Endothelial cell of umbilical vein (primary cell): ENCODE data around the gene HEATR1. TPM values are rescaled to one million over a fixed set of nuclear protein-coding genes. Genes with fewer than 3 reads are reported as not detected.

Source experiments
- BruUV-seq: library from RNA; stranded (reverse); fragments of 400-500 nt; replicated peaks from 2 replicates; lab custom pipeline; 2021; lab: Mats Ljungman, UMichigan
- CTCF ChIA-PET: fragments of 300-600, 350-600 bp; sonication (Branson Sonifier 250); formaldehyde crosslinking; loops from one replicate; lab custom pipeline; 2021; ENCODE audit warnings: antibody characterized with exemption, inconsistent platforms; lab: Charles Lee
- POLR2A ChIA-PET: fragments of 300-600, 350-600 bp; sonication (Branson Sonifier 250); formaldehyde crosslinking; loops from one replicate; lab custom pipeline; 2021; ENCODE audit warnings: antibody characterized with exemption, inconsistent platforms; lab: Charles Lee
- DNase-seq: peaks from one replicate; pipeline ENCODE4 v3.0.0-alpha.2; 2011; ENCODE audit warnings: low read depth, low spot score
- FAIRE-seq: peaks from 2 replicates; lab custom pipeline; 2011; peaks lifted over from hg19 to GRCh38; lab: Jason Lieb, UNC
- H2AFZ ChIP-seq: 2 replicates; pipeline ENCODE4 v1.6.0; 2012; ENCODE audit warnings: low read depth, low read length, control low read depth, inconsistent platforms
- H3K27ac ChIP-seq: 2 replicates; pipeline ENCODE4 v1.5.1; 2011; ENCODE audit warnings: low read depth, mild to moderate bottlenecking, control low read depth, low read length, moderate library complexity; ENCODE audit not compliant: insufficient read depth
- H3K27me3 ChIP-seq, 2 experiments: 2 replicates each; pipeline versions ENCODE4 v1.6.0 to v1.6.1; 2011; ENCODE audit warnings: low read length in 2 of 2, mixed read lengths in 1 of 2; ENCODE audit not compliant: control insufficient read depth in 2 of 2, insufficient read depth in 2 of 2
- H3K36me3 ChIP-seq, 2 experiments: 2 replicates in 1 of 2; 3 replicates in 1 of 2; pipeline ENCODE4 v1.5.1; 2011; ENCODE audit warnings: low read length in 2 of 2, mild to moderate bottlenecking in 1 of 2, moderate library complexity in 1 of 2; ENCODE audit not compliant: control insufficient read depth in 2 of 2, insufficient read depth in 2 of 2; ENCODE audit errors: extremely low read depth in 1 of 2
- H3K4me1 ChIP-seq: 3 replicates; pipeline ENCODE4 v1.5.1; 2011; ENCODE audit warnings: mild to moderate bottlenecking, low read length; ENCODE audit not compliant: control insufficient read depth, insufficient read depth; ENCODE audit errors: extremely low read depth
- H3K4me2 ChIP-seq: 2 replicates; pipeline ENCODE4 v1.6.1; 2011; ENCODE audit warnings: low read length, control low read depth, mixed read lengths; ENCODE audit not compliant: insufficient read depth
- H3K4me3 ChIP-seq, 3 experiments: fragments of 200-600 bp in 1 of 3; sonication (generic), shearing (Covaris generic) in 1 of 3; replicated peaks in 1 of 3; 2 replicates each; pipeline ENCODE4 v1.5.1; 2011 to 2016; ENCODE audit warnings: control low read depth in 3 of 3, low read length in 3 of 3, mild to moderate bottlenecking in 2 of 3, inconsistent platforms in 1 of 3, low read depth in 1 of 3, moderate library complexity in 1 of 3; ENCODE audit not compliant: insufficient read depth in 1 of 3
- H3K79me2 ChIP-seq: 2 replicates; pipeline ENCODE4 v1.6.0; 2012; ENCODE audit warnings: low read length, inconsistent platforms; ENCODE audit not compliant: control insufficient read depth, insufficient read depth
- H3K9ac ChIP-seq: replicated peaks from 2 replicates; pipeline ENCODE3; 2011; ENCODE audit warnings: low read length, control low read depth; ENCODE audit not compliant: insufficient read depth; ENCODE audit errors: extremely low read depth
- H3K9me1 ChIP-seq: replicated peaks from 3 replicates; pipeline ENCODE4 v1.6.0; 2011; ENCODE audit warnings: mild to moderate bottlenecking, low read length; ENCODE audit not compliant: control insufficient read depth, insufficient read depth; ENCODE audit errors: extremely low read depth
- H3K9me3 ChIP-seq: replicated peaks from 2 replicates; pipeline ENCODE4 v1.5.1; 2012; ENCODE audit warnings: low read length, inconsistent platforms; ENCODE audit not compliant: control insufficient read depth, insufficient read depth
- H4K20me1 ChIP-seq: replicated peaks from 2 replicates; pipeline ENCODE3; 2011; ENCODE audit warnings: mild to moderate bottlenecking, low read length; ENCODE audit not compliant: control insufficient read depth, insufficient read depth; ENCODE audit errors: extremely low read depth
- CTCF ChIP-seq, 2 donors: IDR thresholded peaks; 1 replicate in 1 of 2; 2 replicates in 1 of 2; pipeline ENCODE4 v1.5.1; 2011; ENCODE audit warnings: low read length in 2 of 2, mild to moderate bottlenecking in 2 of 2, moderate library complexity in 2 of 2, control low read depth in 1 of 2, inconsistent platforms in 1 of 2, low read depth in 1 of 2; ENCODE audit not compliant: insufficient read depth in 1 of 2; ENCODE audit errors: extremely low read depth in 1 of 2
- EZH2 ChIP-seq: IDR thresholded peaks from 2 replicates; pipeline ENCODE4 v1.6.1; 2012; ENCODE audit warnings: borderline replicate concordance, low read depth, mild to moderate bottlenecking, moderate library complexity, low read length, inconsistent platforms; ENCODE audit not compliant: severe bottlenecking
- FOS ChIP-seq: IDR thresholded peaks from 2 replicates; pipeline ENCODE4 v1.6.1; 2011; ENCODE audit warnings: mild to moderate bottlenecking, low read length, moderate library complexity, borderline replicate concordance; ENCODE audit not compliant: insufficient read depth
- GATA2 ChIP-seq: IDR thresholded peaks from 2 replicates; pipeline ENCODE4 v1.7.0; 2011; ENCODE audit warnings: low read depth, mild to moderate bottlenecking, moderate library complexity, mixed read lengths, low read length; ENCODE audit not compliant: insufficient read length, insufficient read depth
- JUN ChIP-seq: IDR thresholded peaks from 2 replicates; pipeline ENCODE4 v1.6.1; 2011; ENCODE audit warnings: borderline replicate concordance, low read depth; ENCODE audit not compliant: insufficient read length, insufficient read depth
- MAX ChIP-seq: IDR thresholded peaks from 2 replicates; pipeline ENCODE4 v1.6.1; 2011; ENCODE audit not compliant: insufficient read depth, insufficient read length
- MYC ChIP-seq: IDR thresholded peaks from one replicate; pipeline ENCODE4 v1.6.1; 2011; ENCODE audit warnings: mild to moderate bottlenecking, low read depth, low read length
- POLR2A ChIP-seq: IDR thresholded peaks from 2 replicates; pipeline ENCODE4 v1.6.1; 2012; ENCODE audit warnings: low read depth, mild to moderate bottlenecking, control low read depth, low read length
- POLR2AphosphoS5 ChIP-seq: IDR thresholded peaks from 2 replicates; pipeline ENCODE4 v1.6.1; 2012; ENCODE audit warnings: low read depth, mild to moderate bottlenecking, control low read depth, low read length, moderate library complexity; ENCODE audit not compliant: insufficient read depth
- dilution Hi-C: fragments of 300-500 bp; cut with MboI; formaldehyde crosslinking; loops from one replicate; pipeline ENCODE4 v1.15.0; 2019; ENCODE audit warnings: low sequenced_read_pairs; ENCODE audit not compliant: extremely low pct_ligation_motif_present
- intact Hi-C: fragments of 100-400 bp; cut with micrococcal nuclease; formaldehyde crosslinking; loops from one replicate; pipeline ENCODE4 v1.10.0; 2022
- polyA plus RNA-seq, 4 experiments: library from polyadenylated mRNA; depleted of rRNA in 3 of 4; stranded (reverse) in 3 of 4; unstranded in 1 of 4; fragments of >200 nt; gene quantifications; 2 replicates each; pipeline versions ENCODE4 v1.2.1 to v1.2.3, GENCODE V29; 2011 to 2012; ENCODE audit warnings: missing spikeins in 1 of 4
- total RNA-seq: library from RNA; stranded (reverse); gene quantifications from 2 replicates; pipeline ENCODE4 v1.2.3, GENCODE V29; 2021

HEATR1 gene
- total and polyA plus RNA-seq, 2 donors (not counting 3 experiments of a cell fraction or from before 2014, with no cell fraction given) = 8.4 to 62.0 TPM

GRCh38 chr1:236509203-236509602 is 95.1 kb downstream of the HEATR1 start:
- Histone ChIP-seq H3K4me2 (no peak overlapping the region), H3K9me3 (no peaks in the 10 kb centered on the region), H3K4me1 (no peaks in the 10 kb centered on the region), H3K36me3 (no peaks in the 10 kb centered on the region), H3K27me3 (peaks cover 2 to 5% of the 10 kb centered on the region in 2 experiments), H3K79me2 (no peaks in the 10 kb centered on the region), H4K20me1 (no peaks in the 10 kb centered on the region), H3K9me1 (no peaks in the 10 kb centered on the region), H3K4me3 (no peak overlapping the region), H3K27ac (no peak overlapping the region), H2AFZ (no peak overlapping the region), H3K9ac (no peak overlapping the region)
- no peak for TF ChIP-seq POLR2A
- no peak for TF ChIP-seq MAX
- no peak for TF ChIP-seq JUN
- no peak for TF ChIP-seq POLR2AphosphoS5
- no peak for TF ChIP-seq FOS
- no peak for TF ChIP-seq EZH2
- TF ChIP-seq GATA2 = no peak
- TF ChIP-seq CTCF (IDR thresholded peaks at IDR 0.05; ENCODE audit: extremely low read depth in 1 of 2, insufficient read depth in 1 of 2, low read depth in 1 of 2, low read length in 2 of 2) = no peak
- no peak for TF ChIP-seq MYC
- DNase-seq (no peak), FAIRE-seq (no peak)
- ChIA-PET CTCF (no interaction called here), POLR2A (no interaction called here)
- no TSS peak for BruUV-seq
- dilution Hi-C loops (no loop called here), intact Hi-C loops (no loop called here)
